Measurements from ENCODE around the gene S1PR5.
"Not testable (repeated sequence)": the region's sequence is repeated elsewhere in the genome, so short reads cannot be mapped to it uniquely, and the experiment has no call there.

S1PR5 gene

GRCh38 chr19:10544242-10544752 lies 27.1 kb upstream of the S1PR5 start:
- peak; percentile 63 for DNase-seq (ENCODE audit: low spot score)

GRCh38 chr19:10543420-10544241 lies 26.4 kb upstream of the S1PR5 start, which contains the start of gene ATG4D:
TSS of gene ATG4D (plus strand) at chr19:10543904. CDS start at chr19:10544091, 187 bp downstream.
- DNase-seq (ENCODE audit: low spot score): peak; percentile 97

- no peak for DNase-seq (ENCODE audit: low spot score)
Observed at GRCh38 chr19:10543059-10543419, 25.8 kb upstream of the S1PR5 start.

- DNase-seq (ENCODE audit: low spot score): not testable (repeated sequence)
Observed at GRCh38 chr19:10539016-10539415, 21.8 kb upstream of the S1PR5 start.

- no peak for DNase-seq (ENCODE audit: low spot score)
Observed at GRCh38 chr19:10538204-10538983, 21.1 kb upstream of the S1PR5 start.

GRCh38 chr19:10537668-10538067 lies 20.4 kb upstream of the S1PR5 start:
- no peak for DNase-seq (ENCODE audit: low spot score)

GRCh38 chr19:10535613-10536012 lies 18.4 kb upstream of the S1PR5 start:
- DNase-seq (ENCODE audit: low spot score): no peak

GRCh38 chr19:10533646-10534386 lies 16.6 kb upstream of the S1PR5 start:
- no peak for DNase-seq (ENCODE audit: low spot score)

- DNase-seq (ENCODE audit: low spot score): no peak
Observed at GRCh38 chr19:10532457-10532856, 15.2 kb upstream of the S1PR5 start.

GRCh38 chr19:10526887-10527286 lies 9.6 kb upstream of the S1PR5 start:
- DNase-seq (ENCODE audit: low spot score): not testable (repeated sequence)

- DNase-seq (ENCODE audit: low spot score): no peak
Observed at GRCh38 chr19:10525636-10526035, 8.4 kb upstream of the S1PR5 start.

- no peak for DNase-seq (ENCODE audit: low spot score)
Observed at GRCh38 chr19:10523135-10523636, 5.9 kb upstream of the S1PR5 start.

GRCh38 chr19:10521461-10522171 lies 4.4 kb upstream of the S1PR5 start:
- no peak for DNase-seq (ENCODE audit: low spot score)

GRCh38 chr19:10520652-10521318 lies 3.5 kb upstream of the S1PR5 start:
- DNase-seq (ENCODE audit: low spot score): peak; percentile 17

GRCh38 chr19:10519421-10519820 lies 2.2 kb upstream of the S1PR5 start:
- DNase-seq (ENCODE audit: low spot score): no peak

GRCh38 chr19:10518444-10519361 lies 1.5 kb upstream of the S1PR5 start:
- no peak for DNase-seq (ENCODE audit: low spot score)

- DNase-seq (ENCODE audit: low spot score): no peak
Observed at GRCh38 chr19:10517760-10518443, 655 bp upstream of the S1PR5 start.

GRCh38 chr19:10516671-10517286 lies 468 bp downstream of the S1PR5 start:
- DNase-seq (ENCODE audit: low spot score): no peak

GRCh38 chr19:10516064-10516385 lies 1.2 kb downstream of the S1PR5 start:
- no peak for DNase-seq (ENCODE audit: low spot score)
